Prostate gland (tissue), 2 donors: ENCODE results near the gene TNS1. TPM values are rescaled to one million over a fixed set of nuclear protein-coding genes. Genes with fewer than 3 reads are reported as not detected.

ENCODE experiments used
- DNase-seq: peaks from one replicate; pipeline ENCODE4 v3.0.0-alpha.2; 2019; ENCODE audit warnings: low spot score
- H3K27ac ChIP-seq, 2 donors: fragments of 200-600 bp; sonication (generic); 2 replicates each; pipeline ENCODE4 v1.5.1; 2017 to 2019
- H3K27me3 ChIP-seq: fragments of 200-600 bp; sonication (generic); replicated peaks from 2 replicates; pipeline ENCODE4 v1.5.1; 2019; ENCODE audit not compliant: insufficient read depth
- H3K36me3 ChIP-seq, 2 donors: fragments of 200-600 bp; sonication (generic); 1 replicate in 1 of 2; 2 replicates in 1 of 2; pipeline versions ENCODE4 v1.5.1 to v1.8.1; 2017 to 2019
- H3K4me1 ChIP-seq: fragments of 200-600 bp; sonication (generic); replicated peaks from 2 replicates; pipeline ENCODE4 v1.5.1; 2019
- H3K4me3 ChIP-seq, 2 donors: fragments of 200-600 bp; sonication (generic); 2 replicates each; pipeline ENCODE4 v1.5.1; 2017 to 2019
- H3K9me3 ChIP-seq: fragments of 200-600 bp; sonication (generic); 2 replicates; pipeline ENCODE4 v1.5.1; 2017
- POLR2A ChIP-seq: fragments of 450-650 bp; IDR thresholded peaks from one replicate; pipeline ENCODE4 v1.6.1; 2016; ENCODE audit warnings: antibody characterized with exemption, mild to moderate bottlenecking
- POLR2AphosphoS5 ChIP-seq: sonication (generic); formaldehyde crosslinking; IDR thresholded peaks from one replicate; pipeline ENCODE4 v1.6.1; 2017; ENCODE audit warnings: antibody characterized with exemption
- WGBS: methylation state at CpG from one replicate; pipeline ENCODE4 v1.1.5; 2018; 5-methylcytosine and 5-hydroxymethylcytosine counted together
- intact Hi-C: fragments of 100-400 bp; cut with DNase I; formaldehyde crosslinking; loops from one replicate; pipeline ENCODE4 v1.14.2; 2022
- total RNA-seq, 2 donors: library from RNA; depleted of rRNA; stranded (reverse); fragments of >200 nt; gene quantifications; one replicate each; pipeline ENCODE4 v1.1.0, GENCODE V29; 2016
- TF ChIP-seq, protein P1 (sequence below), 4 experiments: fragments of 200-600 bp in 2 of 4; fragments of 450-650 bp in 2 of 4; sonication (generic) in 2 of 4; IDR thresholded peaks; 1 replicate in 3 of 4; 2 replicates in 1 of 4; pipeline ENCODE4 v1.5.1; 2016 to 2019; ENCODE audit warnings: antibody characterized with exemption in 4 of 4, mild to moderate bottlenecking in 2 of 4, moderate library complexity in 2 of 4

TNS1 gene
- total RNA-seq, 2 donors from 2014 or later = 238 to 659 TPM

DNA sequence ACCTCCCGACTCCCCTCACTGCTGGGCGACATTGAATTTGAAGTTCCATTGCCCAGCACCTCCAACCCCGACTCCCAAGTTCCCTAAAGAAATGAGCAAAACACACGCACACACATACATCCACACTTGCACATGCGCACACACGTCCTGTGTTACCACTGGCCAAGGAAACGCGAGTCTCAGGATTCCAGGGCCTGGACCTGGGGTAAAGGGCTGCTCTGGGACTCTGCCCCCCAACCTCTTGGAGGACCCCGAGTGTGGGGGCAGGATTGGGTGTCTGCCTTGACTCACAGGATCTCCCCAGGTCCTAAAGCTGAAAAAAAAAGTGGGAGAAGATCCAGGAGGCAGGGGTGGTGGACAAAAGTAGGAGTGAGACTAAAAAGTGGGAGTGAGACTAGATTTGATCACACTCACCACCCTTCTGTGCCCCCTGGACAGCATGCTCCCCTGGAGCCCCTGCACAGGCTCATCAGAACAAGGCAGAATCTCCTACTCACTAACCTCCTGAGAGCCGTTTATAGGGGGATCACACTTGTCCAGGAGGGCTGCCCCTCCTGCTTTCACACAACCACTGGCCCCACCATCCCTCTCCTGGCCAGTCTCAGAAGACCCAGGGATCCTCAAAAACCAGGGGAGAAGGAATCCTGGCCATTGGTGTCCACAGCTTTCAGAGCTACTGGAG lies 202.2 kb downstream of the TNS1 start:
- Histone ChIP-seq H3K36me3 (no peaks in the 10 kb centered on the region), H3K4me3 (no peak overlapping the region), H3K27ac (peak overlapping the region in 1 of 2 donors; percentile 5), H3K27me3 (no peaks in the 10 kb centered on the region), H3K9me3 (no peaks in the 10 kb centered on the region), H3K4me1 (no peaks in the 10 kb centered on the region)
- WGBS = 78% methylated on average over 10 of the region's 10 CpGs
- intact Hi-C loops = no loop called here
- TF ChIP-seq POLR2AphosphoS5 = no peak
- no peak for TF ChIP-seq POLR2A
- TF ChIP-seq, protein P1, sequence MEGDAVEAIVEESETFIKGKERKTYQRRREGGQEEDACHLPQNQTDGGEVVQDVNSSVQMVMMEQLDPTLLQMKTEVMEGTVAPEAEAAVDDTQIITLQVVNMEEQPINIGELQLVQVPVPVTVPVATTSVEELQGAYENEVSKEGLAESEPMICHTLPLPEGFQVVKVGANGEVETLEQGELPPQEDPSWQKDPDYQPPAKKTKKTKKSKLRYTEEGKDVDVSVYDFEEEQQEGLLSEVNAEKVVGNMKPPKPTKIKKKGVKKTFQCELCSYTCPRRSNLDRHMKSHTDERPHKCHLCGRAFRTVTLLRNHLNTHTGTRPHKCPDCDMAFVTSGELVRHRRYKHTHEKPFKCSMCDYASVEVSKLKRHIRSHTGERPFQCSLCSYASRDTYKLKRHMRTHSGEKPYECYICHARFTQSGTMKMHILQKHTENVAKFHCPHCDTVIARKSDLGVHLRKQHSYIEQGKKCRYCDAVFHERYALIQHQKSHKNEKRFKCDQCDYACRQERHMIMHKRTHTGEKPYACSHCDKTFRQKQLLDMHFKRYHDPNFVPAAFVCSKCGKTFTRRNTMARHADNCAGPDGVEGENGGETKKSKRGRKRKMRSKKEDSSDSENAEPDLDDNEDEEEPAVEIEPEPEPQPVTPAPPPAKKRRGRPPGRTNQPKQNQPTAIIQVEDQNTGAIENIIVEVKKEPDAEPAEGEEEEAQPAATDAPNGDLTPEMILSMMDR (IDR thresholded peaks at IDR 0.05) = no peak
- no peak for DNase-seq

DNA sequence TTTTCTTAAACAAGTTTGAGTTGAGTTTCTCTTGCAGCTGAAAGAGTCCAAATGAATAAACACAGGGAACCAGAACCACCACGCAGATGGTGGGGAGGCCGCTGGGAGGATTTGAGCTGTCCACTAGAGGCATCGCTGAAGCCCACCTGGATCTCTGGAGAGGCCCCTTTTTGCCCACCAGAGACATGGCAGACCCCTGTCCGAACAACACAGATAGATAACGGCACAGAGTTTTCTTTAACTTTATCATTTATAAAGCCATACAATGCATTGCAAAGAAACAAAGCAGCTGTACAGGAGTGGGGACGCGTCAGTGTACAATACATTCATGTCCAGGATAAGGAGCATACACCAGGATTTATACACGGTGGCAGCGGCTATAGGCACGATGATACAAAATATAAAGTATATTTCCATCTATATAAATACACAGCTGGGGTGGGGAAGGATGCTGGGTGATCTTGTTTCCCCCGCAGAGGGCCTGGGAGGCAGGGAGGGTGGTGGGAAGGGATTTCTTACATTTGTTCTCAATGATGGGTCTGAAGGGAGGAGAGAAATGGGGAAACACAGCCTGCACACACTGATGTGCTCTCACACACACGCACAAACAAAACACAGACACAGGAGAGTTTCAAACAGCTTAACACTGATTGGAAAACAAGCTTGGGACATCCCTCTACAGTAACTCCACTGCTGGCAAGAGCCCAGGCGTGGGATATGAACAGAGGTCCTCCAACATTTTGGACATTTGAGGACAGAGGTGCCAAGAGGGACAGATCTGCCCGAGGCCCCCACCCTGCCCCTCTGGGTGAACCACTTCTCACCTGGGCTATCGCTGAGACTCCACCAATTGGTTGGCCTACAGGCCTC lies 203.0 kb downstream of the TNS1 start:
- DNase-seq = no peak
- Histone ChIP-seq H3K36me3 (no peaks in the 10 kb centered on the region), H3K27ac (no peak overlapping the region), H3K9me3 (no peaks in the 10 kb centered on the region), H3K4me1 (no peaks in the 10 kb centered on the region), H3K4me3 (no peak overlapping the region), H3K27me3 (no peaks in the 10 kb centered on the region)
- WGBS = 77% methylated on average over 15 of the region's 15 CpGs
- no peak for TF ChIP-seq POLR2A
- TF ChIP-seq, protein P1 (IDR thresholded peaks at IDR 0.05) = no peak
- no peak for TF ChIP-seq POLR2AphosphoS5
- intact Hi-C loops = no loop called here

DNA sequence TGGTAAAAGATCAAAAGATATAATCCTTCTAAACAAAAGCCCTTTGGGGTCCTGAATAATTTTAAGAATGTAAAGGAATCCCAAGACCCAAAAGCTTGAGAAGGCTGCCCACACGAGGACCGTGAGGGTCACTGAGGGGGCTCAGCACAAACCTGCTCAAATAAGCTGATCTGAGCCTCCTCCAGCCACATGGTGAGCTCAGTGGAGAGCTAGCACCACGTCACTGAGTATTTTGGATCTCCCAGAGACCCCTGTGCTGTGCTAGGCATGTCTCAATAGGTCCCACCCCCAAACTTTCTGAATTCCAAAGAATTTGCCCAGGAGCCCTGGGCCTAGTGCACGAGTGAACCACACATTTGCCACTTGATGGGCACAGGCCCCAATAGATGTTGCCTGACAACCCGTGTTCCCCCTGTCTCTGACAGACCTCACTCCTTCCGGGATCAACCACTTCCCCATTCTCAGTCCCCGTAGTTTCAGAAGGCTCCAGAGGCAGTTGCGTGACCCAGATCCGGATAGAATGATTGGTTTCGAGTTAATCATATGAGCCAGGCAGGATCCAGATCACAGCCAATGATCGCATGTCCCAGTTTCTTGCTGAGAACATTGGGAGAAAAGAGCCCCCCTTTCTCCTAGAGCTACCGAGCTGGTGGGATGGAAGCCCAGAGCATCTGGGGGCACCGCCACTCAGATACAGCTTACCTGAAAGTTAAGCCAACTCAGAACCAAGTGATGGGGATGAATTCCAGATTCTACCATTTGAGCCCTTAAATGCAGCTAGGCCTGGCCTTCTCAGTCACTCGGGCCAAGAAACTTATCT lies 203.8 kb downstream of the TNS1 start:
- H3K4me3 ChIP-seq = no peak overlapping the region
- H3K4me1 ChIP-seq = no peaks in the 10 kb centered on the region
- H3K27me3 ChIP-seq = no peaks in the 10 kb centered on the region
- intact Hi-C loops = no loop called here
- H3K27ac ChIP-seq = peak overlapping the region in 1 of 2 donors; percentile 9
- DNase-seq = no peak
- H3K36me3 ChIP-seq = no peaks in the 10 kb centered on the region
- H3K9me3 ChIP-seq = no peaks in the 10 kb centered on the region
- WGBS = 65% methylated on average over 14 of the region's 14 CpGs
- no peak for TF ChIP-seq POLR2AphosphoS5
- no peak for TF ChIP-seq POLR2A
- TF ChIP-seq, protein P1 (IDR thresholded peaks at IDR 0.05) = no peak

DNA sequence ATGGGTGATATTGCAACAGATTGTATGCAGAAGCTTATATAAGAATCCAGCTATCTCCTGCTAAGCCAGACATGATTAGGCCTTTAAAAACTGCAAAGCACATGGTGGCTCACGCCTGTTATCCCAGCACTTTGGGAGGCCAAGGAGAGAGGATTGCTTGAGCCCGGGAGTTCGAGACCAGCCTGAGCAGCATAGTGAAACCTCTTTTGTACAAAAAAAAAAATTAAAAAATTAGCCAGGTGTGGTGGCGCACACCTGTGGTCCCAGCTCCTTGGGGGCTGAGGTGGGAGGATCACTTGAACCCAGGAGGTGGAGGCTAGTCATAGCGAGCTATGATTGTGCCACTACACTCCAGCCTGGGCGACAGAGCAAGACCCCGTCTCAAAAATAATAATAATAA lies 204.6 kb downstream of the TNS1 start:
- H3K4me1 ChIP-seq = no peaks in the 10 kb centered on the region
- H3K4me3 ChIP-seq = no peak overlapping the region
- DNase-seq = no peak
- TF ChIP-seq POLR2A (no peak), POLR2AphosphoS5 (no peak)
- TF ChIP-seq, protein P1 (IDR thresholded peaks at IDR 0.05) = no peak
- H3K36me3 ChIP-seq = no peaks in the 10 kb centered on the region
- WGBS = 94% methylated on average over 7 of the region's 7 CpGs
- H3K9me3 ChIP-seq = no peaks in the 10 kb centered on the region
- no peaks in the 10 kb centered on the region for H3K27me3 ChIP-seq
- H3K27ac ChIP-seq = no peak overlapping the region
- intact Hi-C loops = no loop called here
